T-helper 1 cell (primary cell): Measurements from ENCODE around the gene RXRA.

ENCODE experiments used
- DNase-seq, 5 donors: peaks; one replicate each; pipeline ENCODE4 v3.0.0-alpha.2; 2012 to 2020

RXRA gene

DNA sequence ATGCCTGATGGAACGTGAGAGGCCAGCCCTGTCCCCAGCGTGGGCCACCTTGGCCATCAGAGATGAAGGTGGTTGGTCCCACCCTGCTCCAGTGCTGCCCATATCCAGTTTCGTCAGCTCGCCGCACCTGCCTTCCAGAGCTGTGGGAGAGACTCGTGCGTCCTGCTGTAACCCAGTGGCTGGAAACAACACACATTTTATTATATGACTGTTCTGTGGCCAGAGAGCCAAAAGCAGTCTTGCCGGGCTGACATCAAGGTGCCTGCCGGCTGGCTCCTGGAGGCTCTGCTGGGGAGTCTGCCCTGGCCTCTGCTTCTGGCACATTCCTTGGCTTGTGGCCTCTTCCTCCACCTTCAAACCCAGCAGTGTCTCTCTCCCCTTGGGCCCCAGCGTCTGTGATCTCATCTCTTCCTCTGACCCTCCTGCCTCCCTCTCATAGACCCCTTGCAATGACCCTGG is 94.7 kb downstream of the RXRA start:
- DNase-seq = no peak

DNA sequence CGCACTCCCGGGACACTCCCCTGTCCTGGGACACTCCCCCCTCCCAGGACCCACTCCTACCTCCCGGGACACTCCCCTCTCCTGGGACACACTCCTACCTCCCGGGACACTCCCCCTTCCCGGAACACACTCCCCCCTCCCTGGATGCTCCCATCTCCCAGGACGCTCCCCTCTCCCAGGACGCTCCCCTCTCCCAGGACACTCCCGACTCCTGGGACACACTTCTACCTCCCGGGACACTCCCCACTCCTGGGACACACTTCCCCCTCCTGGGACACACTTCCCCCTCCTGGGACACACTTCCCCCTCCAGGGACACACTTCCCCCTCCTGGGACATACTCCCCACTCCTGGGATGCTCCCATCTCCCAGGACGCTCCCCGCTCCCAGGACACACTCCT is 95.6 kb downstream of the RXRA start:
- no peak for DNase-seq

DNA sequence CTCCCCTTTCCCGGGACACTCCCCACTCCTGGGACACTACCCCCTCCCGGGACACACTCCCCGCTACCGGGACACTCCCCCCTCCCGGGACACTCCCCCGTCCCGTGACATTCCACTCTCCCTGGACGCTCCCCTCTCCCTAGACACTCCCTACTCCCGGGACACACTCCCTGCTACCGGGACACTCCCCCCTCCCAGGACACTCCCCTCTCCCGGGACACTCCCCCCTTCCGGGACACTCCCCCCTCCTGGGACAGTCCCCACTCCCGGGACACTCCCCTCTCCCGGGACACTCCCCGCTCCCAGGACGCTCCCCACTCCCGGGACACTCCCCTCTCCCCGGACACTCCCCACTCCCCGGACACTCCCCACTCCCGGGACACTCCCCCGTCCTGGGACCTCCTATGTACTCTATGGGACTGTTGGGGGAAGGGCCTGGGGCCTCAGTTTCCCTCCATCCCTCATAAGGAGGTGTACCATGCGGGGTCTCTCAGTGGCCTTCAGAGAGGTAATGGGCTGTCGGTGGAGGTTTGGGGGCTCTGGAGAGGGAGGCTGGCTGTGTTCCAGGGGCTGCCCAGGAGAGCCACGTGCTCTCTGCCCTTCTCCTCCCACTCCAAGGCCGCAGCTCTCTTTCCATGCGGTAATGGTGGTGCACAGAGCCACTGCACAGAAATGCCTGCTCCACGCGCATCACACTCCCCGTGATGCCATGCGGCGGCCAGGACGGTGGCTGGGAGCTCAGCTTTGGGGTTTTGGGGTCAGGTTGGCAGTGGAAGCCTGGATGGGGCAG is 96.2 kb downstream of the RXRA start:
- DNase-seq = no peak

DNA sequence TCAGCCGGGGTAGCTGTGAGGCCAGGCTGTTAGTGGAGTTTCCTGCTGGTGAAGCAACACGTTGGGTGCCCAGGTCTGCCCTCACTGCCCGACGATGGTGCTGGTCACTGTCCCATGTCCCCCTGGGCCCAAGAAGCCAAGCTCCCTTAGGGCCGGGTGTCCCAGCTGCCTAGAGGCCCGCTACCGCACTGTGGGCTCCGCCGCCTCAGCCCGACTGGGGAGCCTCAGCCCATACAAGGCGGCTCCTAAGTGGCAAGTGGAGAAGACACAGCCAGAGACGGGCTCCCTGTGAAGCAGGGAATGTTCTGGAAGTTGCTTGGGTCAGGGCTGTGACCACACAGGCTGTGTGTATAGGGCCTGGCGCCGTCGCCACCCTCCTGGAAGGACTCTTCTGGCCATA is 96.9 kb downstream of the RXRA start:
- no peak for DNase-seq

DNA sequence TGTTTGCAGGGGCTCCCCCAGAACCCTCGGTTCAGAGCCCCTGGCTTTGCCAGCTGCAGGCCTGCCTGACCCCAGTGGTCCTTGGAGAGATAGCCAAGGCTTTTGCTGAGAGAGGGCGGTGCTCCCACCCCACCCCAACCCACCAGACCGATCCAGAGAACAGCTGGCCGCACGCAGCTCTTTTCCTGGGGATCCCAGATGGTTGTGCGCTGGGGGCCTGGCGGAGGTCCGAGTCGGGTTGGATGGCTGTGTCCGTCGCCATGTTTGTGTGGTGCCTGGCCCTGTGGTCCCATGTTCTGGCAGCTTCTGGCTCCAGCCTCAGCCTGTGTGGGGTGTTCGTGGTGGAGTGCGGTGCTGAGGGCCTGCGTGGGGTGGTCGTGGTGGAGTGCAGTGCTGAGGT is 97.5 kb downstream of the RXRA start:
- DNase-seq = no peak

DNA sequence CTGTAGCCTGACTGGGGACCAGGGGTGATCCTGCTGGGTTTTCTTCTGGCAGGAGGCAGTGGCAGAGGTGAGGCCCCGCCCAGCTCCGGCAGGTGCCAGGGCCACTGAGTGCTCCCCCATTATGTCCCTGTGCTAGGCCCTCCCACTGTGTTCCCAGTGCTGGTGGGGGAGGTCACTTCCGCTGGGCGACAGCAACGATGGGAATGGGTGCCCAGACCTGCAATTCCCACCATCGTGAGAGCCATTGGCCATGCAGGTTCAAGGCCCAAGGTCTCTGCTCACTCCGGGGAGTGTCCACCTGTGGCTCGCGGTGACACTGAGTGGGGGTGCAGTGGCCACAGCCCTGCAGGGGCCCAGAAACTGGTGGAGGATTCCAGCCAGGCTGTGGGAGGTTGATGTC is 98.6 kb downstream of the RXRA start:
- DNase-seq = no peak

DNA sequence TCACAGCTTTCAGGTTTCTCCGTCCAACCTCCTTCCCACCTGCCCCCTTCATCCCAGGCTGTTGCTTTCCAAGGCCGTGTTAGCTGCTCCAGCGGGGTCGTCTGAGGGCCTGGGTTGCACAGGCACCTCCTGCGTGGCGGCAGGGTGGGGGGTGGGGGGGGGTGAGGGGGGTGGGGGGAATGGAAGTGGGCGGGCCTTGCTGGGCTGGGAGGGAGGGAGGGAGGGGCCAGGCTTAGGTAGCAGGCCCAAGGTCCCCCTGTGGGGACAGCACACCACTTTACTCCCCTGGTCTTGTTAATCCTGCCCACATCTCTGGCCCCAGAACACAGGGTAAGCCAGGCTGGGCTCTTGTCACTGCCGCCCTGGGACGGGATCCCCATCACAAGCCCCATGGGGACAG is 99.1 kb downstream of the RXRA start:
- DNase-seq = no peak

DNA sequence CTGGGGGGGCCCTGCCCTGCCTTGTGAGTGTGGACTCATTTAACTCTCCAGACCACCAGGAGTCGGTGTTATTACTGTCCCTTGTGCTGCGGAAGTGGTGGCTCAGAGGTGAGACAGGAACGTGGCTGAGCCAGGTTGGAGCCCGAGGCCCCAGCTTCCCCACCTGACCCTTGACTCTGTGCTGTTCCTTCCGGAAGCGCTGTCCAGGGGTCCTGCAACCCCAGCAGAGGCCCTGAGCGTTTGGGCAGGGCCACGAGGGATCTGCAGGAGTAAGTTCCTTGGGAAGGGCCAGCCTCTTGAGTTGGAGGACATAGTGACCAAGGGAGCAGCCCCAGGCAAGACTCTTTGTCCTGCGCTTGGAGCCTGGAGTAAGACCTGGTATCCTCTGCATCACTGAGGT is 99.6 kb downstream of the RXRA start:
- no peak for DNase-seq

DNA sequence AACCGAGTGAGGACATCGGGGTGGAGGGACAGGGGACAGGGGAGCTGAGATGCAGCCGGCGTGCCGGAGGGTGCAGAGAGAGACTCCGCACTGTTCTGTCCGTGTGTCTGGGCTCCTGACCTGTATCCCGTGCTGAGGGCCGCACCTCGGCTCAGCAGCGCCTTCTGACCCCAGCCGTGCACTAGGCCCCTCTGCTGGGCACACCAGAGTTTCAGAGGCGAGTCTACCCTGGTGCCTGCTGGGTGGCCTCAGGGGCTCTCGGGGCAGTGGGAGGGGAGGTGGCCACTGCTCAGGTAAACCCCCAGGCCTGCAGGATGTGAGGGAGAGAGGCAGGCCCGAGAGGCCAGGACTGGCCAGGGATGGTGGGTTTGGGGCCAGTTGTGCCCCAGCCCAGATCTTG is 100.2 kb downstream of the RXRA start:
- no peak for DNase-seq

DNA sequence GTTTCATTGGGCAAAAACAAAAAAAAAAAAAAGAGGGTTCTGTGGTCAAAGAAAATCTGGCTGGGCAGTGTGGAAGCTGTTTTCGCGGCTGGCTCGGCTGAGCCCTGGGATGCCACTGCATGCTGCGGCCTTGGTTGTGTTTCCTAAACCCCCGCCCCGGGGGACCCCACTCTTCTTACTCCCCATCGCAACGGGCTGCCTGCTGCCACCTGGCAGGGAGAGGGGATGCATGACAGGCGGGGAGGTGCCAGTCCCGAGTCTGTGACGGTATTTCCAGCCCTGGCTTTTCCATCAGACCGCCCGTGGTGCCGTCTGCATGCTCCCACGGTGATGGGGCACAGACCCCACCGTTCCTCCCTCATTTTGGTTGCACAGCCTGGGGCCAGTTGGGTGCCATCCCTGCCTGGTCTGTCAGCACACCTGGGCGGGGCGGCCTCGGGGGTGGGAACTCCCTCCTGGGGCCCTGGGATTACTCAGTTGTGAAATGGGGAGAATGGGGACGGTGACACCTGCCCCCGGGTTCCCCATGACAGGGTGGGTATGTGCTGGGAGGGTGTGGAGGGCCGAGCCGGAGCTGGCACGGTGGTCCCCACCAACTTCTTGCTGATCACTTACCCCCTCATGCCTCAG is 101.0 kb downstream of the RXRA start:
- no peak for DNase-seq

DNA sequence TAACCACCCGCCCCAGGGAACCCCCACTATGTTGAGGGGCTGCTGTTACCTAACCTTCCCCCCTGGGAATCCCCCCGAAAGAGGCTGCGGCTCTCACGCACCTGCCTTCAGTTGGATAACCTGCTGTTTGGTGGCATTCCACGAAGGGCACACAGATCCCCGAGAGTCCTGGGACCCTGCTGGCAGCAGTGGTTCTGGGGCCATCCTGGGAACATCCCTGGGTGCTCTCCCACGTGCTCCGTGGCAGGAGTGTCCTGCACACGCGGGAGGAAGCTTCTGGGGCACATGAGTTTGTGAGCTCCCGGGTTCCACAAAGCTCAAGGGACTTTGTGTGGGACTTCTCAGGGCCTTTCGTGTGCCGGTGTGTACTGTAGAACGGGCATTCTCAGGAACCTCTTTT is 102.3 kb downstream of the RXRA start:
- no peak for DNase-seq

DNA sequence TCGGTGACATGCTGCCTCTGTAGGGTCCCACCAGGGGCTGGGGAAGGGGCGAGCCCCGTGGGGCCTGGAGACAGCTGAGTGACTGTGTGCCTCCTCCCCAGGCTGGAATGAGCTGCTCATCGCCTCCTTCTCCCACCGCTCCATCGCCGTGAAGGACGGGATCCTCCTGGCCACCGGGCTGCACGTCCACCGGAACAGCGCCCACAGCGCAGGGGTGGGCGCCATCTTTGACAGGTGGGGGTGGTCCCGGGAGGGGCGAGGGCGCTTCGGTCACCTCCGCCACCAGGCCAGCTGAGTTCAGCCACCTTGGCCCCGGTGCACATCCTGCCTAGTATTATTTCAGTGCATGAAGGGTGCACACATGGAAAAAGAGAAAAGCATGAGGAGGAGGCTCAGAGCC is 102.8 kb downstream of the RXRA start:
- no peak for DNase-seq

DNA sequence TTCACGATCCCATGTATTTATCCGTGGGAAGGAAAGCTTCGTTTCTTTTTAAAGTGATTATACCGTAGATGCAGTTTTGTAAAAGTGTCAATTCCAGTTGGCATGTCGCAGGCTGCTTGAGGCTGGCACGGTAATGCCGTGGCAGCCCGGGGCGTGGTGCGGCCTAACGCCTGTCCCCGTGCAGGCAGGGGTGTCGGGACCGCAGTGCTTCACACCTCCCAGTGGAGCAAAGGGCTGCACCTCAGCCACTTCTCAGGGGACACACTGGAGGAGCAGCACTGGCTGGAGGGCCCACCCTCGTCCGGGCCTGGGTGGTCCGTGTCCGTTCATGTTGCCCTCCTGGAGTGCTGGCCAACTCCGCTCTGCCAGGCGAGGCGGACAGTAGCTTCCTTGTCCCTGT is 103.2 kb downstream of the RXRA start:
- DNase-seq = no peak

DNA sequence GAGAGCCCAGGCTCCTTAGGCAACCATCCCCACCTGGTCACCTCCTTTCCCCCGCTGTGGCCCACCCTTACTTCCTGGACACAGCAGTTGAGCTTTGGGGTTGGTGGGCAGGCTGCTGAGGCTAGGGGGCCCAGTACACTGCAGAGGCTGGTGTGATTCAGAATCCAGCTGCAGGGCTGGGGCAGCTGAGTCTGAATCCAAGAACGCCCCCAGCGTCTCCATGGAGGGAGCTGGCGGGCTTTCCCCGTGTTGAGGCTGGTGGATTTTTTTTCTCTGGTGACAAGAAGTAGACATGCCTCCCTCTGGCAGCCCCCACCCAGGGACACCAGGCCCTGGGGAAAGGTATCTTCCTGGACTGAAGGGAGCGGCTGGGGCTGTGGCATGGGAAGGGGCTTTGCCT is 104.8 kb downstream of the RXRA start:
- no peak for DNase-seq

DNA sequence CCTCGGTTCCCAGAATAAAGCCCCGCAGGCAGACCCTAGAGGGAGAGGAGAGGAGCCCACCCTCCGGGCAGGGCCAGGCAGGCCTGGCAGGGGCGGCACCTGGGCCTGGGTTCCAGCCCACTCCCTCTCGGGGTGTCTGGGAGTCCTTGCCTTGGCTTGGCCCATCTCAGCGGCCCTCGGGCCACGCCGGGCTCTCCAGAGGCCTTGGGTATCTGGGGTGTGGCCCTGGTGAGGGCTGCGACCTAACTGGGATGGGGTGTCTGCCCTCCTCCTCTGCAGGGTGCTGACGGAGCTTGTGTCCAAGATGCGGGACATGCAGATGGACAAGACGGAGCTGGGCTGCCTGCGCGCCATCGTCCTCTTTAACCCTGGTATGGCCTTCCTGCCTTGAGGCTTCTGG is 105.4 kb downstream of the RXRA start:
- DNase-seq = no peak

DNA sequence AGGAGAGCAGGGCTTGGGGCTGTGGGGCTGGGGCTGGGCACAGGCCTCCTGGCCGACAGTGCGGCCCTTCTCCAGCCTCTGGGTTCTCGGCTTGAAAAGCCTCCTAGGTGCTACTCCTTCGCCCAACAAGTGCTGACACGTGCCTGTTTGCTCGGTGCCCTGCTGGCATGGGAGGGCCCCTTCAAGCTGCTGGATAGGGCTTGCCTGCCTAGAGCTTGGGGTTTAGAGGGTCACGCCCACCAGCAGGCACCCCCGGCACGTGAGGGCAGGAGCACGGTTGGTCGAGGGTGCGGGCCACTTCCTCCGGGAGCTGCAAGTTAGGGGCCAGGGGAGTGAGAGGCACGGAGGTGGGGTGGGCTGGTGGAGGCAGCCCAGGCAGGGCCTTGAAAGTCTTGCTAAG is 106.2 kb downstream of the RXRA start:
- DNase-seq = no peak

DNA sequence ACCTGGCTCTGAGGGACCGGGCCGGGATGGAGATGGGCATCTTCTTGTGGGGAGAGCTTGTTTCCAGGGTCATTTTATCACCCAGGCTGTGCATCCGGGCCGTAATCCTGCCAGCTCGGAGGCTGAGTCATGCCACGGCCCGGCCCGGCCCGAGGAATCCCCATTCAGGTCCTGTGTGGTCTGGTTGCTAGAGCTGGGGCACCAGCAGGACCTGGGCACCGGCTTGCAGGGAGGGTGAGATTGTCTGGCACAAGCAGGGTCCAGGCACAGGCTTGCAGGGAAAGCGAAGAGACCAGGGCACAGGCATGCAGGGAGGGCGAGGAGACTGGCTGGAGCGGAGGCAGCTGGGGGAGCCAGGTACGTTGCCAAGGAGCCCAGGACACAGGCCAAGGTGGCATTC is 106.8 kb downstream of the RXRA start:
- no peak for DNase-seq

DNA sequence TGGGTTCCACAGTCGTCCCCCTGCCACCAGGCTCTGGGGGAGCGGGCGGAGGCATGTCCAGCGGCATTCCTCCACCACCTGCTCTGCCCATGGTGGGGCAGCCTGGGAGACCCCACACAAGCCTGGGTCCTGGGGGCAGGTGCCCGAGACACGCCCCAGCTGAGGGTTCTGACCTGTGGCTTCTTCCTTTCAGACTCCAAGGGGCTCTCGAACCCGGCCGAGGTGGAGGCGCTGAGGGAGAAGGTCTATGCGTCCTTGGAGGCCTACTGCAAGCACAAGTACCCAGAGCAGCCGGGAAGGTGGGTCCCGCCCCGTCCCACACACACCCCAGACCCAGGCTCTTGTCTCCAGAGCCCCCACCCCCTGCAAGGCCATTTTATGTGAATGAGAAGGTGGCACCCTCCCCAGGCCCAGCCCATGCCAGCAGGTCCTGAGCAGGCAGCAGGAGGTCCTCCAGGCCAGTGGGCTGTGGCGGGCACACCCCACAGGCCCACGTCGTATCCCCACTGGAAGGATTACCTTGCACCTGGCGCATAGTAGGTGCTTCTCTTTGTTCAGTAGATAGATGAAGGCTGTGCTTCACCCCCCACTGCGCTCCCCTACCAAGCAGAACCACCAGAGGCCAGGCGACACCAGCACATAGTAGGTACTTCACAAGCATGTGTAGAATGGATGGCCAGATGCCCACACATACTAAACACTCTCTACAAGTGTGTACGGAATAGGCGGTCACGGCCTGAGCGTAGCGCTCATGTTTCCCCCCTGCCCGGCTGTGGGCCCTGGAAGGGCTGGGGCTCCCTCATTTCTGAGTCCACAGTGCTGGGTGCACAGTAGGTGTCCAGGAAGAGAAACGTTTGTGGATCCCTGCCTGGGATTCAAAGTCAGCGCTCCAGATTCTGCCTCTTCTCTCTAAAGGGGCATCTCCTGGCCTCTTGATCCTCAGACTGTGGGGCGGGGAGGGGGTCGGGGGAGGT is 107.9 kb downstream of the RXRA start:
- DNase-seq = no peak

DNA sequence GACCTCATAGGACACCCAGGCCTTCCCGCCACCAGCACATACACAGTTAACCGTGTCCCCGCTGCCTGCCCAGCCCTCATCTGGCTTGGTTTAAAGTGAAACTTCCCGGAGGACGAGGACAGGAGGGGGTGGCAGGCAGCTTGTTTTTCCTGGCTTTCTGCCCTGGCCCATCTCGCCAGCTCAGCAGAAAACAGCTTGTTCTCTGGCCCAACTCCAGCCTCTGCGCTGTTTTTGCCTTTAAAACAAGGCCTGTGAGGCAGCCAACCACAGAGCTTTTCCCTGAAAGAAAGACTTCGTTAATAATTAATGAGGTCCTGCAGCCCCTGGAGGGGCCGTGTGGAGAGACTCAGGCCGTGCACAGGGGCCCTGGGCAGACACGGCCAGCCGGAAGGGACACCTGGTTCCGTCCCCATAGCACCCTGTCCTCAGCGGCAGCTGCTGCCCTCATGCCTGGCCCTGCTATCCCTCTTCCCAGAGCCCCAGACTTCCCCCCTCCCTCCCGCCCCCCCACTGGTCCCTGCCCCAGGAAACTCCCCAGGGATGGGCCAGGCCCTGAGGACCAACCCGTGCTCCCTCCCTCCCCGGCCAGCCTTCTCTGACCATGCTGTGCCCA is 108.7 kb downstream of the RXRA start:
- no peak for DNase-seq

DNA sequence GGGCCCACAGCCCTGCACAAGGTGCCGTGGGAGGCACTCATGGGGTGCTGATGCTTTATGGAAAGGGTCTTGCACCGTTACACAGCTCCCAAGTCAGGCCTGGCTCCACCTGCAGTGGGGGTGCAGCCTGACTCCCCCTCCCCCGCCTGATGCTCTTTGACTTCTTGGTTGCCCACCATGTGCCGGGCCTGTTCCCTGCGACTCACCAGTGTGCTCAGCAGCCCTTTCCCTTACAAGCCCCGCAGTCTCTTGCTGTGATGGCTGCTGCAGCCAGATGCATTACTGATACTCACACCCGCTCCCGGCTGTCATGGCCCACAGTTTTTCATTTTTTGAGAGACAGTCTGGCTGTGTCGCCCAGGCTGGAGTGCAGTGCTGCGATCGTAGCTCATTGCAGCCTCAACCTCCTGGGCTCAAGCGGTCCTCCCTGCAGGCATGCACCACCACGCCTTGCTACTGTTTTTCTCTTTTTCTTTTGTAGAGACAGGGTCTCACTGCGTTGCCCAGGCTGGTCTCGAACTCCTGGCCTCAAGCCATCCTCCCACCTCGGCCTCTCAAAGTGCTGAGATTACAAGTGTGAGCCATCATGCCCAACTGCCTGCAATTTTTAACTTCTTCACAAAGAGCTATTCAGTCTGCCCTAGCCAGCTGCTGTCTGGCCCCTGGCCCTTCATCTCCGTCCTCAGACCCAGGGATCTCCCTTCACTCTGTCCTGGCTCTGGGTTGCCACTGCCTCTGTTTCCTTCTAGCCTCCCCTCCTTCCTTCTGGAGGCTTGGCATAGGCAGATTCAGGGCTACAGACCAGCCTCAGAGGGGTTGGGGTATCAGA is 109.5 kb downstream of the RXRA start:
- DNase-seq = no peak

DNA sequence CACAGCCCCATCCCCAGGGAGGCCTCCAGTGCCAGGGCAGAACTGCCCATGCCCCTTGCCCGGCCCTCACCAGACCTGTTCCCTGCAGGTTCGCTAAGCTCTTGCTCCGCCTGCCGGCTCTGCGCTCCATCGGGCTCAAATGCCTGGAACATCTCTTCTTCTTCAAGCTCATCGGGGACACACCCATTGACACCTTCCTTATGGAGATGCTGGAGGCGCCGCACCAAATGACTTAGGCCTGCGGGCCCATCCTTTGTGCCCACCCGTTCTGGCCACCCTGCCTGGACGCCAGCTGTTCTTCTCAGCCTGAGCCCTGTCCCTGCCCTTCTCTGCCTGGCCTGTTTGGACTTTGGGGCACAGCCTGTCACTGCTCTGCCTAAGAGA is 110.1 kb downstream of the RXRA start:
- DNase-seq = no peak

DNA sequence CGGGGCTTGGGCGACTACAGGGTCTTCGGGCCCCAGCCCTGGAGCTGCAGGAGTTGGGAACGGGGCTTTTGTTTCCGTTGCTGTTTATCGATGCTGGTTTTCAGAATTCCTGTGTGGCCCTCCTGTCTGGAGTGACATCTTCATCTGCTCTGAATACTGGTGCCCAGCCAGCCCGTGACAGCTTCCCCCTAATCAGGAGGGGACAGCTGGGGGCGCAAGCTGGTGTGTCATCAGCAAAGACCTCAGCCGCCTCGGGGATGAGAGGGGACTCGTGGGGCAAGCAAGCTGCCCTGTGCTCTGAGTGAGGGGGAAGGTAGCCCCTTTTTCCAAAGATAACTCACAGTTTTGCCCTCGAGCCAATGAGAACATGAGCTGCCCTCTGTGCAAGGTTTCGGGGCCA is 110.7 kb downstream of the RXRA start:
- no peak for DNase-seq
